Amniotic epithelial cell (primary cell): ENCODE data around the gene ALG9.

Experiments
- DNase-seq: peaks from one replicate; pipeline ENCODE4 v3.0.0-alpha.2; 2010; ENCODE audit warnings: low read depth

Gene ALG9

GRCh38 chr11:111879637-111879960, 8.2 kb upstream of the ALG9 start:
- no peak for DNase-seq

GRCh38 chr11:111878849-111879636, 7.7 kb upstream of the ALG9 start, which contains the start of the genes CFAP68 and FDXACB1:
TSS of gene CFAP68 (plus strand) at chr11:111879541. CDS start at chr11:111879561, 20 bp downstream.
TSS of gene FDXACB1 (minus strand) at chr11:111879165. CDS start at chr11:111879132, 33 bp downstream.
- DNase-seq: peak; percentile 96

GRCh38 chr11:111878385-111878848, 7.0 kb upstream of the ALG9 start:
- DNase-seq: peak; percentile 15

- DNase-seq: no peak
Measured at GRCh38 chr11:111871693-111872161, 346 bp upstream of the ALG9 start.

- no peak for DNase-seq
Measured at GRCh38 chr11:111870522-111870885, 877 bp downstream of the ALG9 start.

- no peak for DNase-seq
Measured at GRCh38 chr11:111870113-111870512, 1.3 kb downstream of the ALG9 start.

GRCh38 chr11:111860257-111860656, 11.1 kb downstream of the ALG9 start:
- DNase-seq: no peak

GRCh38 chr11:111855506-111855905, 15.9 kb downstream of the ALG9 start:
- no peak for DNase-seq

- DNase-seq: no peak
Measured at GRCh38 chr11:111852103-111852502, 19.3 kb downstream of the ALG9 start.

GRCh38 chr11:111851636-111852035, 19.7 kb downstream of the ALG9 start:
- peak; percentile 61 for DNase-seq

- DNase-seq: no peak
Measured at GRCh38 chr11:111851067-111851466, 20.3 kb downstream of the ALG9 start.

GRCh38 chr11:111849631-111850030, 21.8 kb downstream of the ALG9 start:
- DNase-seq: no peak

- peak; percentile 94 for DNase-seq
Measured at GRCh38 chr11:111846636-111847035, 24.7 kb downstream of the ALG9 start.

- peak; percentile 91 for DNase-seq
Measured at GRCh38 chr11:111846063-111846462, 25.3 kb downstream of the ALG9 start.

GRCh38 chr11:111845276-111846028, 25.9 kb downstream of the ALG9 start:
- peak; percentile 93 for DNase-seq

- DNase-seq: no peak
Measured at GRCh38 chr11:111843661-111844060, 27.7 kb downstream of the ALG9 start.

GRCh38 chr11:111841370-111842053, 29.9 kb downstream of the ALG9 start:
- peak; percentile 99 for DNase-seq

- DNase-seq: peak; percentile 77
Measured at GRCh38 chr11:111840143-111840542, 31.2 kb downstream of the ALG9 start.

GRCh38 chr11:111838054-111838453, 33.3 kb downstream of the ALG9 start:
- DNase-seq: no peak

- DNase-seq: no peak
Measured at GRCh38 chr11:111837366-111837891, 34.0 kb downstream of the ALG9 start.

- DNase-seq: peak; percentile 66
Measured at GRCh38 chr11:111836721-111837120, 34.7 kb downstream of the ALG9 start.

- DNase-seq: peak; percentile 51
Measured at GRCh38 chr11:111836162-111836561, 35.2 kb downstream of the ALG9 start.
